HG03025 (cell line): ENCODE measurements around the gene CLPX.
"Not testable (repeated sequence)": the region's sequence is repeated elsewhere in the genome, so short reads cannot be mapped to it uniquely, and the experiment has no call there.

Source experiments
- ATAC-seq: cut with Tn5 transposase; IDR thresholded peaks from one replicate; pipeline ENCODE4 v1.9.1; 2021; ENCODE audit warnings: mild to moderate bottlenecking, moderate library complexity; ENCODE audit not compliant: unreplicated experiment, low FRiP score

CLPX gene

DNA sequence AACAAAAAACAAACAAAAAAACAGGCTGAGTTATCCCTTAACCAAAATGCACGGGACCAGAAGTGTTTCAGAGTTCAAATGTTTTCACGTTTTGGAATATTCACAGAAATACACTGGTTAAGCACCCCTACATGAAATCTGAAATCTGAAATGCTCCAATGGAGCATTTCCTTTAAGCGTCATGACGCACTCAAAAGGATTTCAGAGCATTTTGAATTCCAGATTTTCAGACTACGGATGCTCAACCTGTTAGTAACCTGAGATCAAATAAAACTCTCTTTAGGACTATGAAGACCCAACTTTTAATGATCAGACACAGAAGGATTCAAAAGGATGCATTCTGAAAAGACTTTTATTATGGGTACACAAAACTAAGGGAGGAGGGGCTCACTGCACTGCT, 9.6 kb downstream of the CLPX start:
- no peak for ATAC-seq

DNA sequence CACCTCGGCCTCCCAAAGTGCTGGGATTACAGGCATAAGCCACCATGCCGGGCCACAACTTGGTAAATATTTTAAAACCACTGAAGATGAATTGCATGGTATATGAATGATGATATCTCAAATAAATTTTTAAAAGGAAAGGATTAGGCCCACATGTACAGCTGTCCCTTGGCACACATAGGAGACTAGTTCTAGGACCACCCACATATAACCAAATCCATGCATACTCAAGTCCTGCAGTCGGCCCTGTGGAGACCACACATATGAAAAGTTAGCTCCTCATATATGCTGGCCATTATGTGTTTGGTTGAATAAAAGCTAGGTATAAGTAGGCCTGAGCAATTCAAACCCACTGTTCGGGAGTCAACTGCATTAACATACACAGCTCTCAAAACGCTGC, 10.6 kb downstream of the CLPX start:
- ATAC-seq = no peak

- no peak for ATAC-seq
Observed at GRCh38 chr15:65172531-65172930, 12.6 kb downstream of the CLPX start.

- ATAC-seq = no peak
Observed at GRCh38 chr15:65171428-65171827, 13.7 kb downstream of the CLPX start.

DNA sequence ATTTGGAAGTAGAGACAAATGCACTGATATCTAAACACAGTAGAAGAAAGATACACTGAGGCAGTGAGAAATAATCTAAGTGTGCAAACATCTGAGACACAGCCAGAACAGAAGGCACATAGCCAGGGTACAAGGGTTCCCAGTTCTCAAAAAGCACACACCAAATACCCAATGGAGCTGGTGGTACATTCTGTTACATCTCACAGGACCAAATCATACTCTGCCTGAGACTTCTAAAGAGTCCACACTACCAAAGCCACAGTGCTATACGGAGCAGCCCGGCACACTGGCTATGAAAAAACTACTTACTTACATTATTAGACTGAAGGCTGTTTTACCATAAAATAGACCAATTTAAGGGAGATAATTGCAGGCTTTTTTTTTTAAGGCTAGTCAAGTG, 19.3 kb downstream of the CLPX start:
- no peak for ATAC-seq

- ATAC-seq = no peak
Observed at GRCh38 chr15:65164139-65164538, 21.0 kb downstream of the CLPX start.

DNA sequence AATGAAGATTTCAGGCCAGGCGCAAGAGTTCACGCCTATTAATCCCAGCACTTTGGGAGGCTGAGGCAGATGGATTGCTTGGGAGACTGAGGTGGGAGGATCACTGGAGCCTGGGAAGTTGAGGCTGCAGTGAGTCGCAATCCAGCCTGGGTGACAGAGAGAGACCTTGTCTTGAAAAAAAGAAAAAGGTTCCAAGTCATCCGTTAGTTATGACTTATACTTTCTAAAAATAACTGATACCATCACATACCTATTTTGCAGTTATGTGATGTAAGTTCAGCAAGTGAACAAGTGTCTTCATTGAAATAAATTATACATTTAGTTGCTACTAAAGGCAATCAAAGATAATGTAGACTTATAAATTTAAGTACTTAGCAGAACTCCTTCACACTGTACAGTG, 22.1 kb downstream of the CLPX start:
- no peak for ATAC-seq

DNA sequence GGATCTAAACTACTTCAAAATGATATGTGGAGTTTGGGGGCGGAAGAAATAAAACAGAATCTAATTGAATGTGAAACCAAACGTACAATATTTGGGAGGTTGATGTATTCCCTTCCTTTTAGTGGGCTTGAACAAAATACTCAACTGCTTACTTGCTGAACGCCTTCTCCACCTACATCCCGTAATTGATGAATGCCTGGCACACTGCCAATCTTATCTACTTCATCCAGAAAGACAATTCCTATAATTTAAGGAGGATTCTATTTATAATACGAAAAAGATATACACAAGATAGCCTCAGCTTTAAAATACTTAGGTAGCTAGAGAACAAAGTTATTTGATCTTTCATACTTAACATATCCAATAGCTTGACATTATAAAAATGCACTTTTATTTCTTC, 28.4 kb downstream of the CLPX start:
- no peak for ATAC-seq

DNA sequence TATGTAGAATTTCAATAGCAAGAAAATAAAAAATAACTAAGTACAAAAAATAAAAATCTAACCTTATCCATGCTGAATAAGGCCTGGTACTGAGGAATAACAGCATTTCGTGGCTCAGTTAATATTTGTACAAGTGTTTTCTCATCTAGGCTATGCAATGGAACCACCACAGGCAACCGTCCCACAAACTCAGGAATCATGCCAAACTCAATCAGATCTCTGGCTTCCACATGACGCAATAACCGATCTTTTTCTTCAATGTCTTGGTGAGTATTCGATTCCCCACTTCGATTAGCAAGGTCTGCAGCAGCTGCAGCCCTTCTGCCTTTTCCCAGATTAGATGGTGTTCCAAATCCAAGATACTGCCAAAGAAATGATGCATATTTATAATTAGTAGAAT, 30.4 kb downstream of the CLPX start:
- ATAC-seq = no peak

DNA sequence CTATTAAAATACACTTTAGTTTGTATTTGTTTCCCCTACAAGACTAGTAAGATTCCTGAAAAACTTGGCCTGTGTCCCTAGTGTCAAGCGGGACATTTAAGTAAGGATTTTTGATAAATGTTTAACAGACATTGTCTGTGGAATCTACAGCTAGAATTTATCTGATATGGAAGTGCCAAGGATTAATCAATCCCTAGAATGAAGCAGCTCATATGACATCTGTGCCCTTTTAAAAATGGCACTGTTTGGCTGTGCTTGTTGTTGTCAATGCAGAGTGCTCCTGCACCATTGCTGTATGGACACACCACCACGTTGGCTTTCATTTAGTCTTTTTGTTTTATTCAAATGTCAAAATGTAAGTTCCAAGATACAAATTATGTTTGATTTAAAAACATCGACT, 37.2 kb downstream of the CLPX start:
- no peak for ATAC-seq

DNA sequence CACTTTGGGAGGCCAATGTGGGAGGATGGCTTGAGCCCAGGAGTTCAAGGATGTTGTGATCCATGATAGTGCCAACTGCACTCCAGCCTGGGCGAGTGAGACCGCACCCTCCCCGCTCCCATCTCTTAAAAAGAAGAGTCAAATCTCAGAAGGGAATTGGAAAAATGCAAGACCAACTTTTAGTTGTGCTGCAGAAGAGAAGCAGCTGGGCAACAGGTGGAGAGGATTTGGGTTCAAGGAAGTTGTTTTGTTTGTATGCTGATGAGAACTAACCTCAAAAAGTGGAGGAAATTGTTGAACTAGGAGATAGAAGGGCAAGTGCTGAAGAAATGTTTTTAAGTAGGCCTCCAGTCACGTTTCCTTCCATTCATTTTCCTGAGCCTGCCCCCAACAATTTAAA, 38.7 kb downstream of the CLPX start:
- ATAC-seq = no peak

- ATAC-seq = not testable (repeated sequence)
Observed at GRCh38 chr15:65138631-65139030, 46.5 kb downstream of the CLPX start.

GRCh38 chr15:65137893-65138292, 47.2 kb downstream of the CLPX start:
- not testable (repeated sequence) for ATAC-seq

DNA sequence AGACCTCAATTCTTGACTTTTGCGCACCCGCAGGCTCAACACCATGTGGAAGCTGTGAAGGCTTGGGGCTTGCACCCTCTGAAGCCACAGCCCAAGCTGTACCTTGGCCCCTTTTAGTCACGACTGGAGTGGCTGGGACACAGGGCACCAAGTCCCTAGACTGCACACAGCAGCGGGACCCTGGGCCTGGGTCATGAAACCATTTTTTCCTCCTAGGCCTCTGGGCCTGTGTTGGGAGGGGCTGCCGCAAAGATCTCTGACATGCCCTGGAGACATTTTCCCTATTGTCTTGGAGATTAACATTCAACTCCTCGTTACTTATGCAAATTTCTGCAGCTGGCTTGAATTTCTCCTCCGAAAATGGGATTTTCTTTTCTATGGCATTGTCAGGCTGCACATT, 48.1 kb downstream of the CLPX start:
- not testable (repeated sequence) for ATAC-seq

DNA sequence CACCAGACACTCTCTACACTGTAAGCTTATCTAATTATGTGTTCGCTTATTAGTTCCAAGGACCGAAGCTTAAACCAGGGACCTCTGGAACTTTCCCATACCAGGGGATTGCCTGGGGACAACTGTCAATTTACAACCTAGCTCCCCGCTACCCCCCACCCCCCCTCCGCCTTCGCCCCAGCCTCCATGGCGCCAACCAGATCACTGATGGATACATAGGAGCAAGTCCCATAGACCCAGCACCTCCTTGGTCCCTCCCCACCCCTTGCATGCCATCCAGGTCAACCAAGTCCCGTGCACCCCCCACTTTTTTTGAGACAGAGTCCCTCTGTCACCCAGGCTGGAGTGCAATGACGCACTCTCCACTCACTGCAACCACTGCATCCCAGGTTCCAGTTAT, 50.6 kb downstream of the CLPX start:
- ATAC-seq = no peak

DNA sequence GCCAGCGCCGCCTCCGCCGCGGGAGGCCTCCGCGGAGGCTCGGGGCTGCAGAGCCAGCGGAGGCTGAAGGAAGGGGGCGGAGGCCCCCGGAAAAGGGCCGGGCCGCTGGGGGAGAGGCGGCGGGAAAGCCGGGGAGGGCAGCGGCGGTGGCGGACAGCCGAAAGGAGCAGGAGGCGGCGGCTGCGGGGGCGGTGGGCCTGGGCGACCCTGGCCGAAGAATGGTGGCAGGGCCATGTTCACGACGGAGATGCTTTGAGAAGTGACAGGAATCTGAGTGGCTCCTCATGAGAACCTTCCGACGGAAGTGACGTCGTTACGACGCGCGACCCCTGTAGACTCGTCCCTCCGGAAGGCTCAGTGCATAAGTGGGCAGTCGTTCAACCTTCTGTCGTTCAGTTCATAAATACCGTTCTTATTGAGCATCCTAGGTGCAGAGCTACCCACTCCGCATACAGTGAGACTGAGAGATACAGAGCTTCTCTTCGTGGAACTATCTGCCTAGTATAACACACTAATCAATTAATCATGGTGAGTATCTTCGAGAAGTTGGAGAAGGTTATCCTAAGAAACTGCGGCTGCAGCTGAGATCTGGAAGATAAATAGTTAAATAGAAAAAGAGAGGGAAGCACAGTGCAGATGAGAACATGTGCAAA, 51.5 kb downstream of the CLPX start, which contains the start of gene PDCD7:
Gene PDCD7, minus strand, starts transcription at position 261 of the 653 bp plus-strand sequence. Its CDS starts 27 bp downstream, at position 234.
- peak; percentile 70 for ATAC-seq

DNA sequence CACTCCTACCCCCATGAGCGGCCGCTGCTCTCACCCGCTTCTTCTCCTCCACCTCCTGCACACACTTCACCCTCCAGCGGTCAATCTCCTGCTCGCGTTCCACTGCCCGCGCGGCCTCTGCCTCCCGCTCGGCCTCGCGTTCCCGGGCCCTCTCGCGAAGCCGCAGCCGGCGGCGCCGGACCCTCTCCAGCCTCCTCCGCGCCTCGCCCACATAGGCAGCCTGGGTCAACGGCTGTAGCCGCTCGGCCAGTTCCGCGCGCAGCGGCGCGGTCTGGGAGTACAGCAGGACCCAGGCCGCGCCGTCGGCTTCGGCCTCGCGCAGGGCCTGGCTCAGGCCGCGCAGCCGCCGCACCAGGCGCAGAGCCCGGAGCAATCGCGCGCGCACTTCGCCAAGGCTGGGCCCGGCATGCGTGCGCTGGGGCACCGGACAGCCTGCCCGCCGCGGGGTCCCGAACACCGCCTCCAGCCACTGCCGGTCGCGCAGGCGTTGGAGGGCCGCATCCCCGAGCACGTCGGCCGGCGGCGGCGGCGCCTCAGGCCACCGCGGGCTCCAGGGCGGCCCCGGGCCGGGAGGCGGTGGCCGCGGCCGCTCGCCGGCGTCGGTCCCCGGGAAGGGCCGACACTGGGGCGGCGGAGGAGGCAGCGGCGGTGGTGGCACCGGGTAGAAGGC, 52.1 kb downstream of the CLPX start:
- peak; percentile 32 for ATAC-seq

DNA sequence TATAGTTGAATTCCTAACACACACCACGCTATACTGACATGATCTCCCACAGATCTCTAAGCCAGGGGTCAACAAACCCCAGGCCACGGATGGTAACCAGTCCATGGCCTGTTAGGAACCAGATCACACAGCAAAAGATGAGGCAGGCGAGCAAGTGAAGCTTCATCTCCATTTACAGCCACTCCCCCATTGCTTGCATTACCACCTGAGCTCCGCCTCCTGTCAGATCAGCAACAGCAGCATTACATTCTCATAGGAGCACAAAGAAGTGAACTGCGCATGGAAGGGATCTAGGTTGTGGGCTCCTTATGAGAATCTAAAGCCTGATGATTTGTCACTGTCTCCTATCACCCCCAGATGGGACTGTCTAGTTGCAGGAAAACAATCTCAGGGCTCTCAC, 54.2 kb downstream of the CLPX start:
- ATAC-seq = no peak

DNA sequence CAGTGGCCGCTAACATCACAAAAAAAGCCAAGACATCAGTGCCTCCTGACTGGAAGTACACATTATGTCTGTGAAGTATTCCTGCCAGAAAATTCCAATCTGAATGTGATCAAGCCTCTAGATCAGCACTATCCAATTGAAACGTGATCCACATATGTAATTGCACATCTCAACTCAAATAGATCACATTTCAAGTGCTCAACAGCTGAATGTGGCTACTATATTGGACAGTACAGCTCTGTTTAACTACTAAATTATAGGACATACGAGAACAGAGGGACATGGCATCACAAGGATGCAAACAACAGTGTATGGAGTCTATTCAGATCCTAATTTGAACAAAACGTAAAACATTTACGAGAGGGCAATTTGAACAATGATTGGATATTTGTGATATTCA, 69.6 kb downstream of the CLPX start:
- no peak for ATAC-seq

- no peak for ATAC-seq
Observed at GRCh38 chr15:65115086-65115485, 70.1 kb downstream of the CLPX start, which contains the start of gene UBAP1L. Gene UBAP1L (minus strand): TSS chr15:65115200. CDS start chr15:65106215, 8,985 bp downstream.

DNA sequence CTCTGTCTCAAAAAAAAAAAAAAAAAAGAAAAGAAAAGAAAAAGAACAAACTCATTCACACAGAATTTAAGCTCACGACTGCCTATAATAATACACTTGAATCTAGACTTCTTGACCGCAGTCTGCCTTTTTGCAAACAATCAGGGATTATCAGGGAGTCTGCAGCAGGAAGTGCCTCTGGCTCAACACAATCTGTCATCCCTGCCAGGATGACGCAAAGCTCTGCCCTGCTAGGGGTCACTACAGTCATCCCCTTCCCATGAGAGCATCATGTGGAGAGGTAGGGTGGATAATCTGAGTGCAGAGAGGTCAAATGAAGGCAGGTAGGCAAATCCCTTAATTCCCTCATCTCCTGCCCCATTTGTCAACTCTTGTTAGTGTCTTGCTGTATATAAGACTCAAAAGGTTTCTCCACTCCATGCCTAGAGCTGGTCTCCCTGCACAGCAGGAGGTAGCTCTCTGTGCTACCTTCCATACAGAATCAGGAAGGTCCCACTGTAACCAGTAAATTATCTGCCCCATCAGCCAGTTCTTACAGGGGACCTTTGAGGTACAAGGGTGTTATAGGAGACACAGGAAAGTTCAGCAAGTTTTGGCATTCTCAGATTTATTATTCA, 74.4 kb downstream of the CLPX start:
- no peak for ATAC-seq
